Fibroblast of skin of abdomen (primary cell): ENCODE results near the gene PPP1CA.
"Not testable (repeated sequence)": the region's sequence is repeated elsewhere in the genome, so short reads cannot be mapped to it uniquely, and the experiment has no call there.

ENCODE experiments used
- DNase-seq: peaks from one replicate; pipeline ENCODE4 v3.0.0-alpha.2; 2013

Gene PPP1CA

GRCh38 chr11:67416416-67417335 is 15.0 kb upstream of the PPP1CA start:
- no peak for DNase-seq

DNA sequence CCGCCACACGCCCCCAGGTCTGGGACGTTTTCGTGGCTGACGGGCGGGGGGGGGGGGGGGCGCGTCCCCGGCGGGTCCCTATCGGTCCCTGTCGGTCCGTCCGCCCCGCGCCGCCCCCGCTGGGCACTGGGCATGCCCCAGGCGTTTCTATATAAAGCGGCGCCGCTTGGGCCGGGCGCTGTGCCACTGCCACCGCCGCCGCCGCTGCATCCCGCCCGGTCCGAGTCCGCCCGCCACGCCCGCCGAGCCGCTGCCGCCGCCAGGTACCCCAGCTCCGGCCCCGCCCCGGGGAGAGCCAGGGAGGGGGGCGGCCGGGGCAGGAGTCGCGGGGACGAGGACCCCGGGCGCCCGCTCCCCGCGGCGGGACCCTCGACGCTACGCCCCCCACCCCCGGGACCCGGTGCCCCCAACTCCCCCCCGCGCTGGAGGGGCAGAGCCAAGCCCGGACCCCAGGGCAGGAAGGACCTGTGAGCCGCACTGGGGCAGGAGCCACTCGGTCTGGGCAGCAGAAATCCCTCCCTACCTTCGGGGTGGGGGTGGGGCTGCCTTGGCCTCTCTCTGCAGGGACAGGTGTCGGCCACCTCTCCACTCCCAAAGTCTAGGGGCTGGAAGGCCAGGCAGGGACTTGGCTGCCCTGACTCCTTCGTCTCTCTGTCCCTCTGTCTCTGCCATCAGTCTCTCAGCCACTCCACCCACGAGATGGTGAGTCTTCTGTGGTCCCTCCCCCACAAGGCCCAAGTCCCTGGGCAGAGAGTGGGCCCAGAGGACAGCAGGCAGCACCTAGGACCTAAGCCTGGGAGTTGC is 14.0 kb upstream of the PPP1CA start, which contains the start of gene CARNS1:
CARNS1 (plus strand) TSS at position 178 of the 804 bp plus-strand sequence; CDS start at position 700, 522 bp downstream.
- no peak for DNase-seq

DNA sequence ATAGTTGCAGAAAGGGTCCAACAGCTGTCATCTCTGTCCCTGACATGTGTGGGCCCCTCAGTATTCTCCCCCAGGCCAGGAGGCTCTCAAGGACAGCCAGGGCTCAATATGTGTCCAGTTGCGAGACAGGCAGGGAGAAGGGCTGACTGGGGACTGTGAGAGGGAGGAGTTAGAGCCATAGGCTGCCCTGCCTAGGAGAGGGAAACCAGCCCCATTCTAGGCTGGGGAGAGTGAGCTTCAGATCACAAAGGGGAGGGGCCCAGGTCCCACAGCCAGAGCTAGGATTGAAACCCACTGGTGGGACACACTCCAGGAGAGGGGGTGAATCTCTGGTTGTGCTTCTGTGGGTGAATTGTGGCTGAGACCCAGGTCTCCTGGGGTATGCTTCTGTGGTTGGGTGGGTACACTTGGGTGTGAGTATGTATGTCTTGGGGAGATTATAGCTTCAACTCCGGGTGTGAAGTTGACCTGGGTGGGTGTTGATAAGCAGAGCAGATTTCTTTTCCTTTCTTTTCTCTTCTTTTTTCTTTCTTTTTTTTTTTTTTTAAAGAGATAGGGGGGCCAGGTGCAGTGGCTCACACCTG is 11.7 kb upstream of the PPP1CA start:
- DNase-seq, result no peak

GRCh38 chr11:67412495-67413179 is 11.0 kb upstream of the PPP1CA start:
- DNase-seq, result no peak

GRCh38 chr11:67411785-67412152 is 10.1 kb upstream of the PPP1CA start:
- no peak for DNase-seq

DNA sequence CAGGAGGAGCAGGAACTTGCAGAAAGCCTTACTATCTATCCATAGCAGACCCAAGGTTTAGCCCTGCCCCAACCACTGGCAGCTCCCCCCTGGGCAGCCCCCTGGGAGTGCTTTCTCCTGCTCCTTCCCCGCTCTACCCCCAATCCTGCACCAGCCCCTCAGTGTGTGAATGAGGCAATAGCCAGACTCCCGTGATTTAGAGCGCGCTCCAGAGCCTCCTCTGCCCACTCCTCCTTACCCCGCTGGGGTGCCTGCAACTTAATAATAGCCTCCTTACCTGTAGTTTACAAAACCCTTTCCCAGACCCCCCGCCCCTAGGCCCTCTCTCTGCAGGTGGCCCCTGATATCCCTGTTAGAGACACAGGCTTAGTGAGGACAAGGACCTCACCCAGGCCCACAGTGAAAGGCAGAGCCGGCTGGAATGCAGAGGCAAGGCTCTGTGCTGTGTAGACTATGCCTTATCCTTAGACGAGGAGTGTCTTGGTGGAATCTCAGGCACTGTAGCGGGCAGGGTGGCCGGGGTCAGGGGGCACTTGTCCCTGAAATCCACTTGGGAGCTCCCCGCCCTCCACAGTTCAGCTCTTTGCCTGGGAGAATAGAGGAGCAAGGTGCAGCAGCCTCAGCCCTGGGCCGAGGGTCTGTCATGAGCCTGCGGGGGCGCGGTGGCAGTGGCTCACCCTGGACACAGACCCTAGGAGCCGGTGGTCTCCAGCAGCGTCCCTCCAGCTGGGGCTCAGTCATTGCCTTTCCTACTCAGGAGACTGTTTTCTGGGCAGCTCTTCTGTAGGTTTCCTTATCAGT is 9.5 kb upstream of the PPP1CA start:
- DNase-seq, result no peak

DNA sequence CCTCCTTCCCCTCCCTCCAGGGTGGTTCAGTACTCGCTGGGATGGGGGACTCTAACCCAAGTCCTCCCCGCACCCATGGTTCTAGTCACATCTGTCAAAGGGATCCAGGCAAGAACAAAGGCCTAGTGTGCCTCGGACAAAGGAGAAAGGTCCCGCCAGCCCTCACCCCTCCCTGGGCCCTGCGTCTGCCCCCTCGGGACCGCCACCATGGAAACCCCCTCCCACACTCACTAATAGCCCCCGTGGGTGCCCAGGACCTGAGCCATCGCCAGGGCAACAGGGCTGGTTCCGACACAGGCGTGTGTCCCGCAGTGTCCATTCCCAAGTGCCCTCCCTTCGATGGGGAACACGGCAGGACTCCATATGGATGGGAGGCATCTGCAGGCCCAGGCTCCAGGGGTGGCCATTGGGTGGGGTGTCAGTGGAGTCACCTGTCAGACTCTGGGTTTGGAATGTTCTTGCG is 8.7 kb upstream of the PPP1CA start:
- no peak for DNase-seq

- no peak for DNase-seq
Observed at GRCh38 chr11:67409781-67410368, 8.2 kb upstream of the PPP1CA start.

DNA sequence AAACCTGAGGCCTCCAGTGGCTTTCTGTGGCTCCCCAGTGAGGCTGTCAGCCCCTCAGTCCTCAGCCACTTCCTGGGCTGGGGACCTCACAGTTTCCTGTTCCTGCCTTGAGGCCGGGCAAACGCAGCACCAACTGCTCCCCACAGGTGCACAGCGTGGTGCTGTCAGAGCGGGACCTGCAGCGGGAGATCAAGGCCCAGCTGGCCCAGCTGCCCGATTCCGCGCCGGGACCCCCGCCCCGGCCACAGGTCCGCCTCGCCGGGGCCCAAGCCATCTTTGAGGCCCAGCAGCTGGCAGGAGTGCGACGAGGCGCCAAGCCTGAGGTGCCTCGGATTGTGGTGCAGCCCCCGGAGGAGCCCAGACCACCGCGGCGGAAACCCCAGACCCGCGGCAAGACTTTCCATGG is 7.6 kb upstream of the PPP1CA start:
- DNase-seq, result no peak

GRCh38 chr11:67408437-67409200 is 7.0 kb upstream of the PPP1CA start:
- DNase-seq, result no peak

GRCh38 chr11:67407688-67408163 is 6.1 kb upstream of the PPP1CA start:
- no peak for DNase-seq

GRCh38 chr11:67406969-67407687 is 5.5 kb upstream of the PPP1CA start:
- no peak for DNase-seq

DNA sequence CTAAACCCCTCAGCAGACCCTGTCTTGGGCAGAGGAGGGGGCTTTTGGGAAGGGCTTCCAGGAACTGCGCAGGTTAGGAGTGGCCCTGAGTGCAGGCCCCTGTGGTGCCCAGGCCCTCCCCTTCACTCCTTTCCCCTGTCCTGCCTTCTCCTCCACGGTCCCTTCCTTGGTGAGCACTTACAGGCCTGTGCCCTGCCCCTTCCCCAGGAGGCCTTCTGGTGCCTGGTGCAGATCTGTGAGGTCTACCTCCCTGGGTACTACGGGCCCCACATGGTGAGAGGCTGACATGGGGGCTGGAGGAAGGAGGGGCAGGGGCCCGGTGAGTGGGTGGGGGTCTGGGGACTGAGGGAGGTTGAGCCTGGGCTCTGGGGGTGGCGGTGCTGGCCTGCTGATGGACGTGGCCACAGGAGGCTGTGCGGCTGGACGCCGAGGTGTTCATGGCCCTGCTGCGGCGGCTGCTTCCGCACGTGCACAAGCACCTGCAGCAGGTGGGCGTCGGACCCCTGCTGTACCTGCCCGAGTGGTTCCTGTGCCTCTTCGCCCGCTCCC is 4.8 kb upstream of the PPP1CA start:
- no peak for DNase-seq

- no peak for DNase-seq
Observed at GRCh38 chr11:67405688-67406339, 4.2 kb upstream of the PPP1CA start.

DNA sequence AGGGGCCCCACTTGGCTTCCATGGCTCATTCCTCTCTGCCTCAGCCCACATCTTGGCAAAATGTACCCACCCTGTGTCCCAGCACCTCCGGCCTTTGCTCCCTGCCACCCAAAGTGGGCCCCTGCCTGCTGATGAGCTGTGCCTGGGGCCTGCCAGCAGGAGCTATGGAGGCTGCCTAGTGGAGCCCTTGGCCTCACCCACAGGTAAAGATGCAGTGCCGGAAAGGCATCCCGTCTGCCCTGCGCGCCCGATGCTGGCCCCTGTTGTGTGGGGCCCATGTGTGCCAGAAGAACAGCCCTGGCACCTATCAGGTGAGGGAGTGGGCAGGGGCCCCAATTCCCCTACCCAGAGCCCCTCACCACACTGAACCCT is 3.5 kb upstream of the PPP1CA start:
- DNase-seq, result no peak

DNA sequence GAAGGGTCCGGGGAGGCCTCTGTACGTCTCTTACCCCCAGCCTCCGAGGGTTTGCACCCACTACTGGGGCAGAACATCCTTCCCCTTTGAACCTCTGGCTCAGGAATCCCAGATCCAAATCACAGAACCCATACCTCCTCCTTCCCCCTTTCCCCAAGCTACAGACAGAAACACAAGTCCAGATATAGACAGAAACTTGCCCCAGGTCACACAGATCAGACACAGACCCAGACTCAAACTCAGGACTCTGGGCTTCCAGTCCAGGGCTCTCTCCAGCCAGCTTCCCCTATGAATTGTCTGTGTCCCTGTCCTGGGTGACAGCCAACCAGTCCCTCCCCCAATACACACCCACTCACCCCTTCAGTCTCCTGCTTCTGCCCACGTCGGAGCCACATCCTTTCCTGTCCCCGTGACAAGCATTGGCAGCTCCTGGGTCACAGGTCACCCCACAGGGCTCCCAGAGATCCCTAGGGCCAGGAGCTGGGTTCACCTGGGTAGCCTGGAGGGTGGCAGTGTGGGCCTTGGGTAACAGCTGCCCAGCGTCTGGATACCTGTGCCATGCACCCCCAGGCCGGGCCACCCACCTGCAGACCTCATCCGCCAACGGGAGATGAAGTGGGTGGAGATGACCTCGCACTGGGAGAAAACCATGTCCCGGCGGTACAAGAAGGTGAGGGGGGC is 3.0 kb upstream of the PPP1CA start:
- no peak for DNase-seq

GRCh38 chr11:67403085-67403484 is 1.4 kb upstream of the PPP1CA start:
- not testable (repeated sequence) for DNase-seq

DNA sequence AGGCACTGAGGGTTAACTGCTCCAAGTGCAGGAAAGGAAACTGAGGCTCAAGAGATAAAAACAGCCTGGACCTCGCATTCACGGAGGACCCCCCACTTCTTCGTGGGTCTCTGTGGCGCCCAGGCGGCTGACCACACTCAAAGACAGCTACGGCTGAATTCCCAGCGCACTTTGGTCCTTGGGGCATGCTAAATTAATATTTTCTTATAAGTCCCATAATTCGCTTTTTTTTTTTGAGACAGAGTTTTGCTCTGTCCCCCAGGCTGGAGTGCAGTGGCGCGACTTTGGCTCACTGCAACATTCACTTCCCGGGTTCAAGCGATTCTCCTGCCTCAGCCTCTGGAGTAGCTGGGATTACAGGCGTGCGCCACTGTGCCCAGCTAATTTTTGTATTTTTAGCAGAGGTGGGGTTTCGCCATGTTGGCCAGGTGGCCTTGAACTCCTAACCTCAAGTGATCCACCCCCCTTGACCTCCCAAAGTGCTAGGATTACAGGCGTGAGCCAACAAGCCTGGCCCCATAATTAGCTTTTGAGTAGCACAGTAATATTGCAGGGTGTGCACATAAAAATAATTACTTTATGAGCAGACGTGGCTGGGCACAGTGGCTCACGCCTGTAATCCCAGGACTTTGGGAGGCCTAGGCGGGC is 658 bp upstream of the PPP1CA start:
- not testable (repeated sequence) for DNase-seq
